Sigmoid colon (tissue), 4 donors: ENCODE data around the gene CELA1.

Experiments used
- EP300 ChIP-seq, 4 donors: sonication (generic); formaldehyde crosslinking; IDR thresholded peaks; one replicate each; pipeline ENCODE4 v1.6.1; 2017; ENCODE audit warnings: antibody characterized with exemption in 4 of 4
- POLR2A ChIP-seq, 2 donors: fragments of 450-650 bp; IDR thresholded peaks; one replicate each; pipeline ENCODE4 v1.6.1; 2016; ENCODE audit warnings: antibody characterized with exemption in 2 of 2, mild to moderate bottlenecking in 2 of 2, moderate library complexity in 2 of 2
- POLR2AphosphoS5 ChIP-seq, 4 donors: sonication (generic); formaldehyde crosslinking; IDR thresholded peaks; one replicate each; pipeline ENCODE4 v1.6.1; 2017; ENCODE audit warnings: antibody characterized with exemption in 4 of 4
- TF ChIP-seq, protein P1 (sequence below), 4 experiments: fragments of 450-650 bp in 3 of 4; fragments of 200-600 bp in 1 of 4; IDR thresholded peaks; one replicate each; pipeline ENCODE4 v1.5.1; 2016 to 2019; ENCODE audit warnings: antibody characterized with exemption in 4 of 4, mild to moderate bottlenecking in 3 of 4, moderate library complexity in 2 of 4

DNA sequence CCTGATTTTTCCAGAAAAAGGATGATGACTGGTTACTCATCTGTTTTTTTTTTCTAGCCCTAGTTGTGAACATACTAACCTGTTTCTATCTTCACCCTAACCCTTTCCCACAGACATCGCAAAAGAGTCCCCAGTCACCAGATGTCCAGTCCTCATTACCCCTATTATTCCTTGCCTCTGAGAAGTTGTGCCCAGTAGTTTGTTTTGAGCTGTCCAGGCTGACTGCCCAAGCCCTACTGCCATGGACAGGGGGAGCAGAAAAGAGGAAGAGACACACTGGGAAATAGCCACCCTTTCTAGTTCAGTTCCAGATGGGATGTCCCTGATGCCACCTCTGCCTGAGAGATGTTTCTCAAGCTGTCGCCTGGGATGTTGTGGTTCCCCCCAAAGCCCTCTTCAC lies 13.8 kb upstream of the CELA1 start:
- TF ChIP-seq POLR2A (IDR thresholded peaks at IDR 0.05) (no peak), POLR2AphosphoS5 (IDR thresholded peaks at IDR 0.05) (no peak), EP300 (IDR thresholded peaks at IDR 0.05) (no peak)
- TF ChIP-seq, protein P1, sequence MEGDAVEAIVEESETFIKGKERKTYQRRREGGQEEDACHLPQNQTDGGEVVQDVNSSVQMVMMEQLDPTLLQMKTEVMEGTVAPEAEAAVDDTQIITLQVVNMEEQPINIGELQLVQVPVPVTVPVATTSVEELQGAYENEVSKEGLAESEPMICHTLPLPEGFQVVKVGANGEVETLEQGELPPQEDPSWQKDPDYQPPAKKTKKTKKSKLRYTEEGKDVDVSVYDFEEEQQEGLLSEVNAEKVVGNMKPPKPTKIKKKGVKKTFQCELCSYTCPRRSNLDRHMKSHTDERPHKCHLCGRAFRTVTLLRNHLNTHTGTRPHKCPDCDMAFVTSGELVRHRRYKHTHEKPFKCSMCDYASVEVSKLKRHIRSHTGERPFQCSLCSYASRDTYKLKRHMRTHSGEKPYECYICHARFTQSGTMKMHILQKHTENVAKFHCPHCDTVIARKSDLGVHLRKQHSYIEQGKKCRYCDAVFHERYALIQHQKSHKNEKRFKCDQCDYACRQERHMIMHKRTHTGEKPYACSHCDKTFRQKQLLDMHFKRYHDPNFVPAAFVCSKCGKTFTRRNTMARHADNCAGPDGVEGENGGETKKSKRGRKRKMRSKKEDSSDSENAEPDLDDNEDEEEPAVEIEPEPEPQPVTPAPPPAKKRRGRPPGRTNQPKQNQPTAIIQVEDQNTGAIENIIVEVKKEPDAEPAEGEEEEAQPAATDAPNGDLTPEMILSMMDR (IDR thresholded peaks at IDR 0.05): no peak
